ENCODE data around the gene PRR36.

GRCh38 chr19:7922836-7923195 lies 48.6 kb upstream of the PRR36 start:
- TF ChIP-seq, protein P1, sequence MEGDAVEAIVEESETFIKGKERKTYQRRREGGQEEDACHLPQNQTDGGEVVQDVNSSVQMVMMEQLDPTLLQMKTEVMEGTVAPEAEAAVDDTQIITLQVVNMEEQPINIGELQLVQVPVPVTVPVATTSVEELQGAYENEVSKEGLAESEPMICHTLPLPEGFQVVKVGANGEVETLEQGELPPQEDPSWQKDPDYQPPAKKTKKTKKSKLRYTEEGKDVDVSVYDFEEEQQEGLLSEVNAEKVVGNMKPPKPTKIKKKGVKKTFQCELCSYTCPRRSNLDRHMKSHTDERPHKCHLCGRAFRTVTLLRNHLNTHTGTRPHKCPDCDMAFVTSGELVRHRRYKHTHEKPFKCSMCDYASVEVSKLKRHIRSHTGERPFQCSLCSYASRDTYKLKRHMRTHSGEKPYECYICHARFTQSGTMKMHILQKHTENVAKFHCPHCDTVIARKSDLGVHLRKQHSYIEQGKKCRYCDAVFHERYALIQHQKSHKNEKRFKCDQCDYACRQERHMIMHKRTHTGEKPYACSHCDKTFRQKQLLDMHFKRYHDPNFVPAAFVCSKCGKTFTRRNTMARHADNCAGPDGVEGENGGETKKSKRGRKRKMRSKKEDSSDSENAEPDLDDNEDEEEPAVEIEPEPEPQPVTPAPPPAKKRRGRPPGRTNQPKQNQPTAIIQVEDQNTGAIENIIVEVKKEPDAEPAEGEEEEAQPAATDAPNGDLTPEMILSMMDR (IDR thresholded peaks at IDR 0.05): no peak
- TF ChIP-seq POLR2AphosphoS5 (IDR thresholded peaks at IDR 0.05): no peak

Data from sigmoid colon (tissue), 4 donors.